Measurements from ENCODE around the gene MKNK1.

MKNK1 gene

DNA sequence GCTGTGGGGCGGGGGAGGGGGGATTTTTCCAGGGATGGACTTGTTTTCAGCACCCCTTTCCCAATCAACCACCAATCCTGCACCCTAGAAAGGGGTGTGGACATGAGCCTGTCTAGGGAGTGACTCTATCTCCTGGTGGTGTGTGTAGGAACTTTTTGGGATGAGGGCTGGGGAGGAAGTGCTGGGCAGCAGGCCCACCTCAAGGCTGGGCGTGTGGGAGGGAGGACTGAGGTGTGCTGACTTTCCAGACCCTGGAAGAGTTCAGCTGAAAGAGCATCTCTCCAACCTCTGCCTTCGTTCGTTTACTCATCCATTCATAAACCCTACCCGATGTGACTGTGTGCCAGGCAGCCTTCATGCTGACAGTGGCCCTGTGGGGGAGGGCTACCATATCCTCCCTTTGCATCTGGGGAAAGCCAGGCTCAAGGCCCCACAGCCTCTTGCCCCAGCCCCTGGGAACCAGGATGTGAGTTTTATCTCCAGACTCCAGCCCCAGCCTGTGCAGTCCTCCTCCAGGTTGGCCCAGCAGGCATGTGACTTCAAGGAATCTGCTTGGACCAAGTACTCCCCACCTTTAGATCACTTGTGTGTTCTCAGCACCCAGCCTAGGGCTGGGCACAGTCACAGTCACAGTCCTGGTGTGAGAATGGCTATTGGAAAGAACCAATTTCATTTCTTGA is 59.4 kb downstream of the MKNK1 start:
- H3K27ac ChIP-seq: no peak overlapping the region
- no peak for DNase-seq (ENCODE audit: low spot score)
- POLR2A ChIA-PET (ENCODE audit: low non-redundant PET): no interaction called here
- TF ChIP-seq, protein P1, sequence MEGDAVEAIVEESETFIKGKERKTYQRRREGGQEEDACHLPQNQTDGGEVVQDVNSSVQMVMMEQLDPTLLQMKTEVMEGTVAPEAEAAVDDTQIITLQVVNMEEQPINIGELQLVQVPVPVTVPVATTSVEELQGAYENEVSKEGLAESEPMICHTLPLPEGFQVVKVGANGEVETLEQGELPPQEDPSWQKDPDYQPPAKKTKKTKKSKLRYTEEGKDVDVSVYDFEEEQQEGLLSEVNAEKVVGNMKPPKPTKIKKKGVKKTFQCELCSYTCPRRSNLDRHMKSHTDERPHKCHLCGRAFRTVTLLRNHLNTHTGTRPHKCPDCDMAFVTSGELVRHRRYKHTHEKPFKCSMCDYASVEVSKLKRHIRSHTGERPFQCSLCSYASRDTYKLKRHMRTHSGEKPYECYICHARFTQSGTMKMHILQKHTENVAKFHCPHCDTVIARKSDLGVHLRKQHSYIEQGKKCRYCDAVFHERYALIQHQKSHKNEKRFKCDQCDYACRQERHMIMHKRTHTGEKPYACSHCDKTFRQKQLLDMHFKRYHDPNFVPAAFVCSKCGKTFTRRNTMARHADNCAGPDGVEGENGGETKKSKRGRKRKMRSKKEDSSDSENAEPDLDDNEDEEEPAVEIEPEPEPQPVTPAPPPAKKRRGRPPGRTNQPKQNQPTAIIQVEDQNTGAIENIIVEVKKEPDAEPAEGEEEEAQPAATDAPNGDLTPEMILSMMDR (conservative IDR thresholded peaks at IDR 0.05; ENCODE audit: low read depth): no peak
- CTCF ChIA-PET: interaction anchor here (0.6 to 1.5 kb wide), 2 partner anchors 10 to 98 kb away, joined by 3 to 4 read pairs; no protein-coding TSS in a partner anchor

DNA sequence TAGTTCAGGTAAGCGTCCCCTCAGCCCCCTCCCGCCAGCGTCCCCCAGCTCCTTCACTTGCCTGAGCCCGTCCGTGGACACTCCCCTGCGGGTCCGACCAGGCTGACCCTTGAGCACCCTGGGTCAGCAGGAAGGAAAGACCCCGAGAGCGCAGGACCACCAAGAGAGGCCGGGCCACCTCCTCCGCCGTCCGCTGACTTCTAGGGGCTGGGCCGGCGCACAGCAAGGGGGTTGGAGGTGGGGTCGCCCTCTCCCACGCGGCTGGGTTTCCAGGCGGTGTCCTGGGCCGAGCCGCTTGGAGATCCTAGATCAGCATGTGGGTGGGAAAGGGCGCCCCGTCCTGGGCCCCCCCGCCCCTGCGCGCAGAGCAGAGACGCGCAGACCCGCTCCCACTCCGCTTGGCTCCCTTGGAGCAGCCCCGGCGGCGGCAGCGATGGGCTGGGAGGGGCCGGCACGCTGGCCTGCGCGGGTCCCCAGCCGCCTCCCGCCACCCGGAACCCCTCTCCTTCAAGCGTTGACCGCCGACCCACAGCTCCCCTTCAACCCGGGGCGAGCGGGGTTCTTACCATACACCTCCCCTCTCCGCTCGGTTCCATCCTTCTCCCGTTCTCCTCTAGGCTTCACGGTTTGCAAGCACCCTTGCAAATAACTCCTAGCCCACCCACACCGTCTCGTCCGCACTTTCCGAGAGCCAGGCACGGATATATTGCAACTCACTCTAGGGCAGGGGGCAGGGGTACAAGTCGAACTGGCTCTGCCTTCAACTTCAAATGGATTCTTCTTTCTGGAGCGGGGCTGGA is 60.1 kb downstream of the MKNK1 start:
- TF ChIP-seq, protein P1 (conservative IDR thresholded peaks at IDR 0.05; ENCODE audit: low read depth): no peak
- CTCF ChIA-PET: interaction anchor here (1.5 kb wide), 1 partner anchor 9 kb away, joined by 4 read pairs; no protein-coding TSS in a partner anchor
- POLR2A ChIA-PET (ENCODE audit: low non-redundant PET): no interaction called here
- no peak for DNase-seq (ENCODE audit: low spot score)
- no peak overlapping the region for H3K27ac ChIP-seq

DNA sequence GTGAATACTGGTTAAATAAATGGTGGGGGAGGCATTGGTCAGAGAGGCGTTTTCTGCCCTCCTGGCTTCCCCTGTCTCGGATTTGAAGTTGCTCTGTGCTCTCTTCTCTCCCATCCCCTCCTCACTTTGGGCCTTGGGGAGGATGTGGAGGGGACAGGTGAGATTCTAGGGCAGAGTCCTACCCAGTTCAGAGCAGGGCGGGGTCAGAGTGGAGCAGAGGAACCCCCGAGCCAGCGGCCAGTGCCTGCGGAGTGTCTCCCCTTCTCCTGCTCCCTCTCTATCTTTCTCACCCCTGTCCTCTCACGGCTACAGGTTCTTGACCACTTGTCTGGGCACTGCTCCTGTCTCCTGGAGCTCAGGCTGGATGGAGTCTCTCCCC is 60.7 kb downstream of the MKNK1 start:
- CTCF ChIA-PET: interaction anchor here (0.6 to 1.5 kb wide), 2 partner anchors 9 to 102 kb away, joined by 3 to 4 read pairs; no protein-coding TSS in a partner anchor
- no peak overlapping the region for H3K27ac ChIP-seq
- POLR2A ChIA-PET (ENCODE audit: low non-redundant PET): no interaction called here
- TF ChIP-seq, protein P1 (conservative IDR thresholded peaks at IDR 0.05; ENCODE audit: low read depth): no peak
- DNase-seq (ENCODE audit: low spot score): no peak

DNA sequence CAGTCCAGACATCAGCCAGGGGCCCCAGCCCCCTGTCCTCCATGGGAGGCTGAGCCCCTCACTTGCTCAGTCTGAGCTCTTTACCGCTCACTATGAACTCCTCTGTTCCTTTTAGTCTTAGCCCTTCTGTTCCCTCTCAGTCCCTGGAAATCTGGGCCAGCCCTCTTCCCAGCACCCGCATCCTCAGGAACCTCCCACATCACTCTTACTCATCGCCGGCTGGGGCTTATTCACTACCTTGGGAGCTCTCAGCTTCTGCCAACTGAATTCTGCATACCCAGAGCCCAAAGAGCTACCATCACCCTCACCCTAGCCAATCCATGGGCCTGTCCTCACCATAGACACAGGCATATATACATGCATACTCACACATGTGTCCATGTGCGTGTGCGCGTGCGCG is 64.1 kb downstream of the MKNK1 start:
- CTCF ChIA-PET: interaction anchor here (0.6 to 1.5 kb wide), 2 partner anchors 76 to 93 kb away, joined by 4 to 6 read pairs; no protein-coding TSS in a partner anchor

DNA sequence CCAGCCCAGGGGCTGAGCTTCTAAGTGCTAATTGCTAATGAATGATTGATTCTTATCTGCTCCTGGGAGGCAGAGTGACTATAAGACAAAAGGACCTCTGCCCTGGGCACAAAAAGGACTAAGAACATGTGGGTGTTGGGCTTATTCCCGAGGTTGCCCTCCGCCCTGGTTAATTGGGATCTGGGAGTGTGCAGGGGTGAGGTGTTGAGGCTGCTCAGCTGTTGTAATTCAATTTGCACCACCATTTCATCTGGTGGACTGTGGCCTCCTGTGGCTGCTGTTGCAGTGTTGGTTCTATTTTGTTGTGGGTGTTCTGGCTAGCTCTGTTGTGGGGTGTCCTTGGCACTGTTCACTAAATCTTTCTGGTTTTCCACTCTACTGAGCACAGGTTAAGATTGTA is 65.9 kb downstream of the MKNK1 start:
- ChIA-PET CTCF (interaction anchor here (1.3 kb wide), 1 partner anchor 11 kb away, joined by 4 read pairs; no protein-coding TSS in a partner anchor), POLR2A (ENCODE audit: low non-redundant PET) (no interaction called here)
- TF ChIP-seq, protein P1 (conservative IDR thresholded peaks at IDR 0.05; ENCODE audit: low read depth): no peak
- no peak for DNase-seq (ENCODE audit: low spot score)
- no peak overlapping the region for H3K27ac ChIP-seq

More for the DNA sequence above, 64.1 kb downstream of the MKNK1 start:
- H3K27ac ChIP-seq: no peak overlapping the region
- POLR2A ChIA-PET (ENCODE audit: low non-redundant PET): no interaction called here
- TF ChIP-seq, protein P1 (conservative IDR thresholded peaks at IDR 0.05; ENCODE audit: low read depth): no peak
- DNase-seq (ENCODE audit: low spot score): peak; percentile 69

DNA sequence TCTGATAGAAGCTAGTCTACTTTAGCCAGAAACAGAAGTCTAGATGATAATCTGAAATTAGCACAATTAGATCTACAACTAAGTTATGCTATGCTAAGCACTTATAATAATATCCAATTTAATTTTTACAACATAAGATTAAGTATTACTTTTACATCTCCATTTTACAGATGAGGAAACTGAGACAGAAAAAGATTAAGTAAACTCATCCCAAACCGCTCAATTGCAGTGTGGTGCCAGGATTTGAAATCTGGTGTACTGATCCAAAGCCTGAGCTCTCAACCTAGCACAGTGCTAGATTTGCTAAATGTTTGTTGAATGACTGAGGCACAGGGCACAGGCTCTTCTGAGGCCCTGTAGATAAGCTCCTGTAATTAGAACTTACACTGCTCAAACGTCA is 66.4 kb downstream of the MKNK1 start:
- TF ChIP-seq, protein P1 (conservative IDR thresholded peaks at IDR 0.05; ENCODE audit: low read depth): no peak
- POLR2A ChIA-PET (ENCODE audit: low non-redundant PET): no interaction called here
- no peak overlapping the region for H3K27ac ChIP-seq
- no peak for DNase-seq (ENCODE audit: low spot score)
- CTCF ChIA-PET: interaction anchor here (0.6 to 1.3 kb wide), 2 partner anchors 11 kb away, joined by 4 read pairs; no protein-coding TSS in a partner anchor

All from RWPE1 (cell line).